GM21447 (cell line): ENCODE measurements around the gene GDF15.

Source experiments
- ATAC-seq: cut with Tn5 transposase; IDR thresholded peaks from one replicate; pipeline ENCODE4 v1.9.1; 2021; ENCODE audit not compliant: unreplicated experiment

Gene GDF15

GRCh38 chr19:18417250-18418028 is 31.5 kb downstream of the GDF15 start:
- no peak for ATAC-seq

- no peak for ATAC-seq
Measured at GRCh38 chr19:18418029-18418482, 32.1 kb downstream of the GDF15 start.

GRCh38 chr19:18418483-18419194 is 32.7 kb downstream of the GDF15 start:
- ATAC-seq: no peak

DNA sequence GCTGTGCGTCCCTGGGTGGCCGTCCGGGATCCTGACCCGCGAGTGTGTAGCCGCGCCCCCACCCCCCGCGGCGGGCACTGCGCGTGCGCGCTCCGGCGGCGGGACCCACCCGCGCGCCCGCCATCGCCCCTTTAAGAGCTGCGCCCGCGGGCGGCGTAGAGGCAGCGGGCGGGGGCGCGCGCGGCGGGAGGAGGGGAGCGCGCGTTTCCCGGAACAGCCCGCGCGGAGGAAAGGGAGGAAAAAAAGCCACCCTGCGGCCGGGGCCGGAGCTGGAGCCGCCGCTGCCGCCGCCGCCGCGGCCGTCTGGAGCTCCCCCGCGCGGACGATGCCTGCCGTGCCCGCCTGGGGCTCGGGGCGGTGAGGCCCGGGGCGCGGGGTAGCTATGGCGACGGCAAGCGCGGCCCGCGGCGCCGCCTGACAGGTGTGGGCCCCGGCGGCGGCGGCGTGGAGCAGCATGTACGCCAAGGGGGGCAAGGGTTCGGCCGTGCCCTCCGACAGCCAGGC is 33.3 kb downstream of the GDF15 start, which contains the start of gene SSBP4:
TSS of gene SSBP4 (plus strand) at position 204 of the 504 bp plus-strand sequence. CDS start at position 455, 251 bp downstream.
- ATAC-seq: peak; percentile 40

DNA sequence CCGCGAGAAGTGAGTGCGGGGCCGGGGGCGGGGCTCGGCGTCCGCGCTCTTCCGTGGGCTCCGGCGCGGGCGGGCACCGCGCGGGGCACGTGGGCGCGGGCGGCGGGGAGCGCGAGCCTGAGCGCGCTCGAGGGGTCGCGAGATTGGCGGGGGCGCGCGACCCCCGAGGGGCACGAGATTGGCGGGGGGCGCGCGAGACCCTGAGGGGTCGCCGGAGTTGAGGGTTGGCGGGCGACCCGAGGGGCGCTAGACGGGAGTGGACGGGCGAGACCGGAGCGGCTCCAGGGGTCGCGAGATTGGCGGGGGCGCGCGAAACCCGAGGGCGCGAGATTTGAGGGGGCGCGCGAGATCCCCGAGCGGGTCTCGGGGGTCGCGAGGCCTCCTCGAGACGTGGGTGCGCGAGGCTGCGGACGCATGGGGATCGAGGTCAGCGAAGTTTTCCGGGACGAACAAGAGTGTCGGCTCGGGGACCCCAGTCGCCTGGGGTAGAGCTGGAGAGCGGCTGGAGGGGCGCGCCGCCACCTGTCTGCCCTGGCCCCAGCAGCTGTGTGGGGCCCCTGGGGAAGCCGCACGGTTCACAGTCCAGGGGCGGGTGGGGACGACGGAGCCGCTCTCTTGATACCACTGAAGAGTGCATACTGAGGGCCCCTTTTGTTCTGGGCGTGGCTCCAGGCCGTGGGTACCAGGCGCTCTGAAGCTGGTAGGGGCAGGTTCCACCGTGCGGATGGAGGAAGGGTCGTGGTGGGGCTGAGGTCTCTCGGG is 33.9 kb downstream of the GDF15 start:
- no peak for ATAC-seq

DNA sequence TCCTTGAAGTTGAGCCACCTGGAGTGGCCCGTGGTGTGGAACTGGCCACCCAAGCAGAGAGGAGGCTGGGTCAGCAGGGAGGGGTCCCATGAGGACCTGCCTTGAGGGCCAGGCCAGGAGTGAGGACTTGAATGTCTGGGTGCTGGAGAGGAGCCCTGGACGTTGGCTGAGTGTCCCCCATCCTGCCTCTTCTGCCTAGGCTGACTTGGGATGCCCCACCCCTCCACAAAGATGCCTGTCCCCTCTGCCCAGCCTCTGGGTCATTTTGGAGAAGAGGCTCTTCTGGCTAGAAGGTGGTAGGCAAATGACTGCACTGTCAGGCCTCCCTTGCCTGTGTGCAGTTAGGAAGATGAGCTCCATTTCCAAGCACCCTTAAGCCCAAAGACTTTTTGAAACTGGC is 35.0 kb downstream of the GDF15 start:
- ATAC-seq: no peak

GRCh38 chr19:18421371-18421959 is 35.5 kb downstream of the GDF15 start:
- no peak for ATAC-seq

GRCh38 chr19:18422530-18423191 is 36.7 kb downstream of the GDF15 start:
- no peak for ATAC-seq

DNA sequence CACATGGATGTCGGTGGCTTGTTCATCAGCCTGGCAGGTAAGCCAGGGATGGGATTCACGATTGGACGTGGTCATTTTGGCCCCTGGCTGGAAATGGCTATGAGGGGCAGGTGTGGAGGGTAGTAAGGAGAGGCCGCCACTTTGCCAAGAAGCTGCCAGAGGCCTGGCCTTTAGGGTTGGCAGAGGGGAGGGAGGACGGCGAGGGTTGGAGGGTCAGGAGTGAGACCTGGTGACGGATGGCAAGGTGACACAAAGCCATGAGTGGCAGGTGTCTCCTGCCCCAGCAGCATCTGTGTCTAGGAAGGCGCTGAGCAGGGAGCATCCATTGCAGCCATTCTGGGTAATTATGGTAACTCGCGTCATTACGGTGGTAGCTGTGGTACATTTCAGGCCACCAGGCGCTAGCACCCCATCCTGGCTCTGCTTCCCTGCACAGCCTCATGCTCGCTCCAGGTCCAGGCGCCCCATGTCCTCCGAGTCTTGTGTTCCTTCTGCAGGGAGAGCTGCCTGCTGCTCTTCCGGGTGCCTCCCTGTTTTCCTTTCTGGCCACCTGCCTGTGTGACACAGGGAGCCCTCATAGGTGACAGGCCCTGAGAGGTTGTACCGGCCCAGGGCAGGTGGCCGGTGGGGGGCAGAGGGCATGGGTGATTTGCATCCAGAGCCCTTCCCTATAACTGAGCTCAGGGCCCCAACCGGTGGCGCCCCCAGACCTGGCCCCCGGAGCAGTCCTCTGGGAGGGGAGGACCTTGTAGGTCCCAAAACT is 37.5 kb downstream of the GDF15 start:
- no peak for ATAC-seq

- ATAC-seq: no peak
Measured at GRCh38 chr19:18424122-18424889, 38.3 kb downstream of the GDF15 start.

GRCh38 chr19:18424890-18425514 is 39.0 kb downstream of the GDF15 start:
- no peak for ATAC-seq

- ATAC-seq: no peak
Measured at GRCh38 chr19:18425515-18426415, 39.8 kb downstream of the GDF15 start.

- no peak for ATAC-seq
Measured at GRCh38 chr19:18426416-18426767, 40.4 kb downstream of the GDF15 start.

GRCh38 chr19:18427080-18427742 is 41.3 kb downstream of the GDF15 start:
- ATAC-seq: no peak

DNA sequence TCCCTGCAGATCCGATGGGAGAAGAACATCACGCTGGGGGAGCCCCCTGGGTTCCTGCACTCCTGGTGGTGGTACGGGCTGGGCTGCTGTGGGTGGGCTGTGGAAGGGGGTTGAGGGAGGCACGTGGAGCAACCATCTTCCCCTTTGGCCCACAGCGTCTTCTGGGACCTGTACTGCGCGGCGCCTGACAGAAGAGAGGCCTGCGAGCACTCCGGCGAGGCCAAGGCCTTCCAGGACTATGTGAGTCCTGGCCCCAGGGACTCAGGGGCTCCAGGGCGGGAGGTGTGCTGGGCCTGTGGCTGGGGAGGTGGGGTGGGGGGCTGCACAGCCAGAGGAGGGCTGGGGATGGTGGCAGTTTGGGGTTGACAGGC is 41.8 kb downstream of the GDF15 start:
- ATAC-seq: no peak

- no peak for ATAC-seq
Measured at GRCh38 chr19:18428173-18428786, 42.3 kb downstream of the GDF15 start.
